ENCODE measurements around the gene GPR151.
A peak's percentile ranks its signal among the peaks of the same experiment; 100 is the strongest.
"Not testable (repeated sequence)": the region's sequence is repeated elsewhere in the genome, so short reads cannot be mapped to it uniquely, and the experiment has no call there.

The GPR151 gene

DNA sequence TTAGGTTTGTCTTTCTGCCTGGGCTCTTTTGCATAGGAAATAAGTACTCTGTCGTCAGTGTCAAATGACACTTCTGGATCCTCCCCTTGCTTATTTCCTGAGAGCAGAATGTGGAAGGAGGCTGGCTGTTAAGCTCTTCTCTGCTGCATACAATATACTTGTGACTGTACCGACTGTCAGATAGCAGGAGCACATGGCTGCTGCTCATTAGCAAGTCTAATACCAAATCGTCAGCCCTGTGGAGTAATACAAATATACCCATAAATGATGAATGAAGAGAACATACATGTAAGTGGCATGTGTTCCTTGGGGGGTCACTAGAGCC, at the start of gene GPR151:
Gene GPR151 (minus strand): TSS at position 40 of the 325 bp plus-strand sequence. CDS start 77 bp downstream, outside the sequence.
- no peak for DNase-seq

DNA sequence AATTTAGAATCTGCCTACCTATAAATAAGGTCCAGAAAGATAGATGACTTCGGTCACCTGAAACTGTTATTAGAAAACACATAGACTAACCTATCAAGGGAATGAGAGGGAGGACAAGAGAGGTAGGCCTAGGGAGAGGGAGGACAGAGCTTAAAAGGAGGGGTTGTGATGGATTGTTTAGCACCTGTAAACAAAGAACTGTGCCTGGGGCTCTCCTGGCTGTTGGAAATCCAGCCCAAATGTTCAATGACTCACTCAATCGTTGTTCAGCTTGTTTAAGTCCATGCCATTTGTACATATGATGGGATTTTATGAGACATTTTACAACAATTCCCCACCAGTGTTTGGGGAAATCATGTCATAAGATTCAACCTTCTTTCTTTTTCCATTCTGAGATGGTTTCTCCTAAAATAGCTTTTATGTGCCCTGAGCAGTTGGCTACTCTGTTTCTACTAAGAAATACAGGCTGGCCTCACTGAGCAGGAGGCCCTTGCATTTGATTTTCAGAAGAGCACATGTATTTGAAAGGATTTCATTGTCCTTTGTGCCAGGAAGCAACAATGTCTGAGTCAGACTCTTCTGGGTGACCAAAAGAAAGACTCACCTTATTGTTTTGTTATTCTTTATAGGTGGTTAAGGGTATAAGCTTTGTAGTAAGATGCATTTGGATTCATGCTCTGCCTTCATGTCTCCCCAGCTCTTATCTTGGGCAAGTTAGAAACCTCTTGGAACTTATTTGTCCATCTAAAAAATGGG, 48.2 kb upstream of the GPR151 start:
- DNase-seq = no peak

DNA sequence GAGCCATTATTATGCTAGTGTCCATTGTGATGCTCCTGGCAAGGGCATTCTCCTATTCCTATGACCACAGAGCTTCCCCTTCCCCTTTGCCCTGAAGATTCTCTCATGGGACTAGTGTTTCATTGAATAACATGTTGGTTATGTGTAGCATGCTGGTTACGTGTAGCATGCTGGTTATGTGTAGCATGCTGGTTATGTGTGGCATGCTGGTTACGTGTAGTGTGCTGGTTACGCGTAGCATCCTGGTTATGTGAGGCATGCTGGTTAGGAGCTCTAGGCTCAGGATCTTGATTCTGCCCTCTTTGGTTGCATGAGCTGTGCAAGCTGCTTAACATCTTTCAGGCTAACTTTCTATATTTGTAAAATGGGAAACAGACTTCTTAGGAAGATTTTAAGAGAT, 46.5 kb upstream of the GPR151 start:
- no peak for DNase-seq

DNA sequence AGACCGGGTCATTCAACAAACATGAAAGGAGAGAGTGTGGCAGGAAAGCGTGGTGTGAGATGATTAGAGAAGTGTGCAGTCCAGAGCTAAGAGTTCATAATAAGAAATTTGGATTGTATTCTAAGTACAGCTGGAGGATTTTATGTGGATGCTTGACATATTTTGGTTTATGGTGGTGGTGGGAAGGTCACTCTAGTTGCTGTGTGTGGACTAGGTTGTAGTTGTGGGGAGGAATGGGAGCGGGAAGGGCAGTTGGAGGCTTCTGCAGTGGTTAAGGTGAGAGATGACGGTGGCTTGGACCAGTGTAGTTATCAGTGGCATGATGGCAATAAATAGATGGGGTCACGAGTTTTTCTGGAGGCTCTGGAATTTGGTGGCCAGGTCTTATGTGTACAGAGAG, 45.7 kb upstream of the GPR151 start:
- DNase-seq = no peak

DNA sequence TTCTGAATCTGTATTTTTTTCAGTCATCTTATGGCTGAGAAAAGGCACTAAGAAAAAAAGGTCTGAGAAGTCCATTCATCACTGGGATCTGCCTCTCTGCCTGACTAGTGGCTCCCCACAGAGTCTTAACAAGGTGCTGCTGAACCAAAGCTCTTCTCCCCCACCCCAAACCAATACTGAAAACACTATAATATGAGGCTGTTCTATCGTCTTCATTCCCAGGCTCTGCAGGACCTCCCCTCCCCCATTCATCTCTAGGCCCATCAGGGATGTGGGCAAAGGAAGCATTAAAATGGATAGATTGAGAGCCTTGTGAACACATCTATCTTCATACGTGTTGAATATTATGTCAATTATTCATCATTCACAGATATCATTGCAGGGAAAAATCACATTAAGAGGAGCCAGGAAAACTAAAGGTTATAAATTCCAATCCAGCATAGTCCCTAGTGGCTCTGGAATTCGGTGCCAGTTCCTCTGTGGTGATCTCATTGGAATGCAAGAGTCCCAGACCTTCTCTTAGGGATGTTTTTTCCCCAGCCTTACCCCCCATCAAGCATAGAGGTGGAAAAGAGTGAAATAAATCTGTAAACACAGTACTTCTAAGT, 44.3 kb upstream of the GPR151 start:
- DNase-seq = no peak

DNA sequence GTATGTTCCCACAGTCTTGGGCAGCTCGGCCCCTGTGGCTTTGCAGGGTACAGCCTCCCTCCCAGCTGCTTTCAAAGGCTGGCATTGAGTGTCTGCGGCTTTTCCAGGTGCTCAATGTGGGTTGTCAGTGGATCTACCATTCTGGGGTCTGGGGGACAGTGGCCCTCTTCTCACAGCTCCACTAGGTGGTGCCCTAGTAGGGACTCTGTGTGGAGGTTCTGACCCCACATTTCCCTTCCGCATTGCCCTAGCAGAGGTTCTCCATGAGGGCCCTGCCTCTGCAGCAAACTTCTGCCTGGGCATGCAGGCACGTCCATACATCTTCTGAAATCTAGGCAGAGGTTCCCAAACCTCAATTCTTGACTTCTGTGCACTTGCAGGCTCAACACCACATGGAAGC, 40.9 kb upstream of the GPR151 start:
- not testable (repeated sequence) for DNase-seq

DNA sequence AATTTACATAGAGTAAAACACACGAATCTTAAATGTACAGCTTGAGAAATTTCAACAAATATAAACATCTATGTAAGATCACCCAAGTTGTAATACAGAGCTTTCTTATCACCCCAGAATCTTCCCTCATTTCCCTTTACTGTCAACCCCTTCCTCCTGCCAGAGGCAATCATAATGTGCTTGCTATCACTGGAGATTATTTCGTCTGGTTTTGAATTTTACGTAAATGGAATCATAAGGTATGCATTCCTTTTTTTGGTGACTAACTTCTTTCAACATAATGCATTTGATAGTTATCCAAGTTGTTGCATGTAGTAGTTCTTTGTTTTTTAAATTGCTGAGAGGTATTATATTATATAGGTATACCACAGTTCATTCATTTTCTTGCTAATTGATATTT, 37.5 kb upstream of the GPR151 start:
- no peak for DNase-seq

DNA sequence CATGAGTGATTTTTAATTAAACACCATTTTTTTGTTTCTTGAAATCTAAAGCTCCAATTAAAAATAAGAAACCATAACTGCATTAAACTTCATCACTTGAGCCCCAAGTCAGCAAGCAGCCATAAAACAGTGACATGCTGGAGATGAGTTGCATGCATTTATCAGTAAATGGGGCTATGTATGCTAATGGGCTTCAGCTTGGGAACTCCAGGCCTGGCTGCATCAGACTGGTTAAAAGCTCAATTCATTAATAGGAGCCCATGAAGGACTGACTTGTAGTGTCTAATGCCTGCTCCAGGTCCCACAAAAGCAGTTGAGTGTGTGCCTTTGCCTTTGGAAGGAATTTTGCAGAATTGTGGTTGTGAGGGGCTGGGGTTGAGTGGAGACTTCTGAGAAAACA, 33.6 kb upstream of the GPR151 start:
- DNase-seq = no peak

DNA sequence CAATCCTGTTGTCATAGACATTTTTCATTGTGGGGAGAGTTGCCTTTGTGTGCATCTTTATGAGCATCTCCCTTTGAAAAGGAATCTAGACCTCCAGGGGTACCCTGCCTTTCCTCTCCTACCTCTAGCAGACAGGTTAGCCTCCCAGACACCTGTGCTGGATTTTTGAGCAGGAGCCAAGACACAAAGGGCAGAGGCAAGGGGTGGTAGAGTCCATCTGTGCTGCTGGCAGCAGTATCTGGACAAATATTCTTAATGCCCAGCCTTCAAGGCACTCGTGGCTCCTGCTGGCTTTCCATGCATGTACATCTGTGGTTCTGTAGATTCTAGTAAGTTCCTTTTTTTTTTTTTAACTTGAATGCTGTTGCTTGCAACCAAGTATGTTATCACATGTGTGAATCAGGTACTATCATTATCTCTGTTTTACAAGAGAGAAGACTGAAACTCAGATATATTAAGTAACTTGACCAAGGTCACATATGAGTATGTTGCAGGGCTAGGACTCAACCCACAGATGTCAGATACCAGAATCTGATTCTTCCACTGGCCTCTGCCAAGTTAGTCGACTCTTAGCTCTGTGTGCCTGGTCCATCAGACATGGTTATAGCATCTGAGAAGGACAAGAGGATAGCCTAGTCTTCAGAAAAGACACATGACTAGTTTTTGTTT, 32.9 kb upstream of the GPR151 start:
- DNase-seq = no peak

DNA sequence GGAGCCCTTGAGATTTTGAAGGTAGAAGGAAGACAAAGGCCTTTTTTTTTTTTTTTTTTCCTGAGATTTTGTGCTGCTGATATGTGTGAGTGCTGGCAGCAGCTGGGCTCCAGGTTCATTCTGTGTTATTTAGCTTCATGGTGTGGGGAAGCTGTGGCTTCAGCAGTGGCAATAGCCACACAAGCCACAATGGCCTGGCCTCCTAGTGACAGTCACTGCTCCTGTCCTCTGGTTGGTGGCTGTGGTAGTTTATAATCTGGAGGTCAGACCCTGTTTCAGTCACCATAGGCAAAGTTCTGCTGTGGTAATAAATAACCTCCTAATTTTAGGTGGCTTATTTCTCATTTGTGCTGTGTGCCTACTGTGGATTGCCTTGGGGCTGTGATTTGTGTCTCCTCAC, 28.2 kb upstream of the GPR151 start:
- DNase-seq = no peak

DNA sequence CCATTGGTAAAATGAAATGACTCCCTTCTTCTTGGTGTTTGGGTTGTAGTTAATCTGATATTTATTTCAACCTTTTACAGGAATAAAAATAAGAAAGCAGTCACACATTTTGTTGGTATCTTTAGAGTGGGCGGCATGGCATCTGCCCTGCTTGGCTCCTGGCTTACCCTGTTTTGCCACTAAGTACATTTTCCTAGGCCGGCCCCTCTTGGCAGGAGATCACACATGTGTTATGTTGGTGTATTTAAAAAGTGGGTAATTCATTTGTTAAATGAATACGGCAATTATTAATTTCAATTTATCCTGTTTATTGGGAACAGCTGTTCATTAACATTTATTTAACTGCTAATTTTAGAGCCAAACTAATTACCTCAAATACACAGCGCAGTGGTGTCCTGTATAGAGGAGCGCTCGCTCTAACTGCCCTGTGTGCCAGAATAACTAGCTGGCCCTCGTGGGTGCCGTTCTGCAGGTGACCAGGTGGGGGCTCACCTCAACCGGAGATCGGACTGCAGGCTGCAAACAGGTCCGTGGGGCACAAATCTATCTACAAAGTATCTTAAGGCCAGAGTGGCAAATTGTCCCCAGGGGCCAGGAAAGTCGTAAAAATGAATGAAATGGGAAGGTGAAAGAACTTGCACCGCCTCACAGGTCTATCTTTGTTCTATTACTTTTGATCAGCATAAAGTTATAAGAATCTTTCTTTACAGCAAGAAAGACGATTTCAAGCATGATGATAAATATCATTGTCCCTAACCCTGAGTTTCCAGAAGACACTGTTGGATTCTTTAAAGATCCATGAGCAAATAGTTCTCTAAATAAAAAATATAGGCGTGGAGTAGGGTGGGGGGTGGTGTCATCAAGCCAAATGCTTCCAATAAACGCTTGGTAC, 26.2 kb upstream of the GPR151 start:
- peak; percentile 65 for DNase-seq

DNA sequence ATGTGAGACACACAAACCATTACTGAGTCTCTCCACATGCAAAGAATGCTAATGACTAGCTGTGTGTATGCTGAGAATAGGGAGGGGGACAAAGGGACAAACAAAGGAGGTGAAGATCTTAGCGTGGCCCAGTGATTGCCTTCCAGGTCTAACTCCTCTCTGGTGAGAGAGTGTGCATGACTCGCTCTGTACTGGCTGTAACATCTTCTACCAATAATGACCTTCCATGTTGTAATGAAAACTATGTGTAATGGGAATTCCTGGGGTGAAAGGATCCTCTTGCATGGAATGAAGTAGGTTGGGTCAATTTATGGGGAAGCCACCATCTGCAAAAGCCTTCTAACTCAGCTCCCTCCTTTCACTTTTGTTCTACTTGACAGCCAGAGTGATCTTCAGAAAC, 24.4 kb upstream of the GPR151 start:
- DNase-seq = no peak

DNA sequence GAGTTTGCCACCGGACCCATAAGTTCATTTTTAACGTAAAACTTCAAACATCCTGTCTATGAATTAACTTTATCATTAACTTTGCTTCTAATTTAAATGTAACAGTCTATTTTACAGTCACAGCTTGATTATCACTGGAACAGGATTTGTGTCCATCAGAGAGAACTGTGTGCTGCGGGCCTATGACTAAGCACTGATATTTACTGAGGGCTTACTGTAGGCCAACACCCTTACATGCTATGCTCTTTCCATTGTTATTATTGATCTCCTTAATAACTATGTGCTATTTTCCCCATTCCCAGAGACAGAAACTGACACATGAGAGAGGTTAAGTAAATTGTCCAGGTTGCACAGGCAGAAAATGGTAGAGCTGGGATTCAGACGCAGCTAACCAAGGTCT, 24.0 kb upstream of the GPR151 start:
- no peak for DNase-seq

DNA sequence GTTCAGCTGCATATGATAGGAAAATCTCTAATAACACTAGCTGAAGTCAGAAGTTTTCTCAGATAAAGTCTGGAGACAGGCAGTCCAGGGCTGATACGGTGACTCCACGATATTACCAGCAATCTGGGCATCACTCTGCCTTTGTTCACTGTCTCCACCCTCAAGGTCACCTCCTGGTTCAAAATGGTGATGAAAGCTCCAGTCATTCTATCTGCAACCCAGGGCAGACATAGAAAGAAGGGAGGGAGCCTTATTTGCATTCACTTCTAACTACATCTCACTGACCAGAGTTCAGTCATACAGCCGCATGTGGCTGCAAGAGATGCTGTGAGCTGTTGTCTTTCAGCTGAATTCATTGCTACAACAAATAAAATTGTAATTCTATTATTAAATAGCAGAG, 22.4 kb upstream of the GPR151 start:
- no peak for DNase-seq

DNA sequence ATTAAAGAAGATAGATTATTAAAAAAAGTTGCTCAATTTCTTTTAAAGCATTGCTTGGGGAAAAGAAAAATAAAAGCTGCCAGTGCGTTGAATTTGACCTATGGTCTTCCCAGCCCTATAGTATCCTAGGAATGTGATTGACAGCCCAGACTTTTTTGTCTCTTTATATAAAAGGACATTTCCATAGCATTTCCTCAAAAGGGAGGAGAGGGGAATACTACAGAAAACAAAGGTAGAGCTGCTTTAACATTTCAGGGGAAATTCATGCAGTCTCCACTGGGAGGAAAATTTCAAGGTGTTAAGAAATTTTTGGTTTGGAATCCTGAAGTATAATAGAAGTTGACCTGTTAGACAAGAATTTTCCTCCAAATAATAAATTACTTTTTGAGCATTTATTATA, 17.9 kb upstream of the GPR151 start:
- DNase-seq = no peak

DNA sequence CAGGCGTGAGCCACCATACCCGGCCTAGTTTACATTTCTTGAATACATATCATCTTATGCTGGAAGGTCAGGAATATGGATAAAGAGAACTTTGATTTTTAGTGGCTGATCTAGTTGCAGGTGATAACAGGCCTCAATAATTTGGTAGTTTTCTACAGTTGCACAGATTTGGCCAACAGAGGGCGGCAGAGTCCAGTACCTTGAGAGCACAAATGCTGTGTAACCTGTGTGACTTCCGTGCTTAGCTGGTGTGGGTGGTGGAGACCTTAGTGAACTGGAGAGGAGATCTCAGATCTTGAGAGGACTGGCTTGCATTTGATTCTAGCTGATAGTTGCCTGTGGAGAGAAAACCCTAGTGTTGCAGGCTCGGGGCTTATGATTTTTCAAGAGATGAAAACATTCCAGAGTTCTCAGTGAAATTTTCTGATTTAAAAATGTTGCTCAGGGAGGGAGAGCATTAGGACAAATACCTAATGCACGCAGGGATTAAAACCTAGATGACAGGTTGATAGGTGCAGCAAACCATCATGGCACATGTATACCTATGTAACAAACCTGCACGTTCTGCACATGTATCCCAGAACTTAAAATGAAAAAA, 17.4 kb upstream of the GPR151 start:
- DNase-seq = peak; percentile 62

DNA sequence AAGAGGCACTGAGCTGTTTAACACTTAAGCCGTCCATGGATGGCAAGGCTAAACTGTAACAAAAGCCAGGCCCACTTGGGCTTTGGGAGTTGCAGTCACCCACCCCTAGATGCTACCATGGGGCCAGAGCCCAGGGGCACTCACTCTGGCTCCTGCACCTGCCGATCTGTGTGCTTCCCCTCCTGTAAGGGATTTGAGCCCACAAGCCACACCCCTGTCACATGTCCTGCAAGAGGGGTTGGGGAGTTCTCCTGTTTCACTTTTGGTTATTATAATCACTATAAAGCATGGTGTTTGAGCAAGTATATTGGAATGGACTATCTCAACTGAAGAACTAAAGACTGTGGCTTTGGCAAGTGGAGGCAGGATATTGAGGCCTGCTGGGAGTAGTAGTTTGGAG, 14.0 kb upstream of the GPR151 start:
- DNase-seq = no peak

DNA sequence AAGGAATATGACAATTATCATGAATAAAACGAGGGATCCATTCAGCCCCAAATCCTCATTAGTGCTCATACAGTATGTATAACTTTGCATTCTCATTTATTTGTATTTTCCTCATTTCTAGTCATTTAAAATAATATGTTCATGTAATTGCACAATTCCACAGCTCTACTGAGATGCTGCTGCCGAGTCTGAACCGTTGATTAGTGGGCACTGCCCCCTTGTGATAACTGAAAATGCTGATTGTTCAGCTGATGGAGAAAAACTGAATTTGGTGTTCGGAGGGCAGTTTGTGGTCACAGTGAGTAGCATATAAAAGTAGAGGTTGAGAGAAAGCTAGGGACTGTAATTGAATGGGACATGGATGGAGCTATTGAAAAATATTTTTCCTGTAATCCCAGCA, 12.2 kb upstream of the GPR151 start:
- no peak for DNase-seq

DNA sequence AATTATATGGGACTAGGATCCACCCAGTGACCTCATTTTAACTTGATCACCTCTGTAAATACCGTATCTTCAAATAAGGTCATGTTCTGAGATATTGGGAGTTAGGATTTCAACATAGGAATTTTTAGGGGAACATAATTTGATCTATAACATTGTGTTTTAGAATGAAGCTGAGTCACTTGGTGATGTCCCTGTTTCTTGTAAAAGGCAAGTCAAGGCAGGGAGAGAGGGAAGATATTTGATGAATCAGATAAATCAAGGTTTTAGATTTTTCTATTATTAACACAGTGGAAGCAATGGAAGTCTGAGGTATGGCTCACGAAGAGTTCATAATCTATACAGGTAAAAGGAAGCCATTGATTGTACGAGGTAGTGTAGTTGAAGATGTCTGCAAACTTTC, 11.8 kb upstream of the GPR151 start:
- DNase-seq = no peak

DNA sequence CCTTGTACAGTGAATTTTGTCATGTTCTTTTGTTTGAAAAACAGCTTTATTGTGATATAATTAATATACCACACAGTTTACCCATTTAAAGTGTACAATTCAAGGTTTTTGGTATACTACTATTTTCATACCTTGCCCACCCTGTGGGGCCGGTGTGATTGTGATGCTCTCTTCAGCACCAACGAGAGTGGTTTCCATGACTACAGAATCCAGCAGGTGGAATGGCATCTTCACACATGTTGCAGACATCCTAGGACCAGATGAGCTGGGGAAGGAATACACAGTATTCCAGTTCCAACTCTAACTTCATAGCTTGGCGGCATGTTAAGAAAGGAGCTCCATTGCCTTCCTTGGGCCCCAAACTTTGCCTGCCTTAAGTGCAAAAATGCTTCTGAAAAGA, 7.7 kb upstream of the GPR151 start:
- DNase-seq = no peak

DNA sequence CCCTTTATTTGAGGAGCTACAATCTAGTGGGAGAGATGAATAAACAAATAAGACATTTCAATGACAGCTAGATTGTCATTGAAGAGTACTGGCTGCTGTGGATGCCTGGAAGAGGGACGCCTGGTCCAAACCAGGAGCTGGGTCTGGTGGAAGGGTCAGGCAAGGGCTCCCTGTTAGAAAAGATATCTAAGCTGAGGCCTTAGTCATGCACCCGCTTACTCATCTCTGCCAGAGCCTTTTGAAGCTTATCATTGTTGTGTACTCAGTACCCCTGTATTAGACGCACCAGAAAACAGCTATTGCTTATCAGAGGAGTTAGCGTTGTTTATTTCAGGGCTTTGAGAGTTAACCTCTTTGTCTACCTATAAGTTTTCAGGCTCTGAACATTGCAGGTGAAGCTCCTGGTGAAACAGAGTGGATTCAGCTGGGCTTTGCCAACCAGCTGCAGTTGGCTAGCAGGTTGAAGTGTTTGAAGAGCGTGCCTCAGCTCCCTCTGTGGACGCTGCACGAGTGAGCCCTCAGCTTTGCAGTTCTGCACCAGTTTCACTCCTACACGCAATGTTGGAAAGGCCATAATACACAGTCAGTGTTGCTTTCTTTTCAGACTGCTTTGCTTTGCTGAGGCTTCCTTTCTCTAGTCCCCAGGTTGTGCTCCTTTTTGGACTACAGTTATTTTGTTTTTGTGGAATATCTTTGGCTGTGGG, 5.6 kb upstream of the GPR151 start:
- DNase-seq = no peak

DNA sequence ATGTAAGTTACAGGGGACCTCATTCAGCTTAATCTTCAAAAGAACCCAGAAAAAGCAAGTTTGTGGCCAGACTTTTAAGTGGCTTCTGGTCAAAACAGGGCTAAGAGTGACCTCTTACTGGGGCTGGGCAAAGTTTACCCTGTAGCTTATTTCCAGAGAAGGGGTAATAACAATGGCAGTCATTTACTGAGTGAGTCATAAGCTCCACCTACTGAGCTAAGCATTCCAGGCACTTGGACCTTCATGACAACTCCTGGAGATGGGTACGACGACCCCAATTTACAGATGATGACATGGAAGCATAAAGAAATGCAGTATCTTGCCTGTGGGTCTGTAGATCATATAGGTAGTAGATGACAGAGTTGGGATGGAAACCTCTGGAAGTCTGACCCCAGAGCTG, 4.7 kb upstream of the GPR151 start:
- no peak for DNase-seq

All from COR-L47 (cell line).